GM21737 (cell line): ENCODE data around the gene NOD1.
"Not testable (repeated sequence)": the region's sequence is repeated elsewhere in the genome, so short reads cannot be mapped to it uniquely, and the experiment has no call there.

Source experiments
- ATAC-seq: cut with Tn5 transposase; IDR thresholded peaks from one replicate; pipeline ENCODE4 v1.9.1; 2021; ENCODE audit warnings: mild to moderate bottlenecking, moderate library complexity; ENCODE audit not compliant: unreplicated experiment

NOD1 gene

DNA sequence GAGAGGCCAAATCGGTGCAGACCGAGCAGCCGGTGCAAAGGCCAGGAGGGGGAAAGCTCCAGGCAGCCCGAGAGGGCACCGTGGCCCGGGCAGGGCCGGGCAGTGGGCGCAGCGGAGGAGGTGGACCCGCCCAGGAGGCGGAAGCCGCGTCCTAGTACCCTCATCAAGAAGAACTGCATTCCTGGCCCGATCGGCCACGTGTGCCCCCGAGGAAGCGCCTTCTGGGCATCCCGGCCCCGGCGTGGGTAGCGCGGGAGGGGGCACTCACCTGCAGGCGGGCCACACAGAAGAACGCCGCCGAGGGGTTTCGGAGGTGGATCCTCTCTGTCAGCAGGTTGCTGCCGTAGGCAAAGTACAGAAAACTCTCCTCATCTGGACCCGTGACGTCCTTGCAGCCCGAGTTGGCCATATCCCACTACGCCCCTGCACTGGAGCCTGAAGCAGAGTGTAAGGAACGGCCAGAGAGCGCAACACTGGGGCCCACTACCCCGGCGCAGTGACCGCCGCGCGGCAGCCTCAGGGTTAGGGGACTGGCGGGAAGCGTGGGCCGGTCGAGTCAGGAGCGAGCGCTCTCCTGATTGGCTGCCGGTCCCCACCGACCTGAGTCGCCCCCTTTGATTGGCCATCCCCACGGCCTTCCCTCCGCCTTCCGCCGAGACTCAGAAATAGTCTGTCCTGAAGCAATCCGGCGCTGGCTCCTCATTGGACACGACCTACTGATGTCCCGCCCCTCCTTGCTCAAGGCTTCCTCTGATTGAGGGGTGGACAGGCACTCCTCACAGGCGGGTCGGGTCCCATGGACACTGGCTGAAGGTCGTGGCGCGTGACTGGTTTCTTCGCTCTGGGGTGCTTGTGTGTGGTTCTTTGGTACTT, 26.0 kb upstream of the NOD1 start, which contains the start of gene GGCT:
TSS of gene GGCT (minus strand) at position 529 of the 873 bp plus-strand sequence. CDS start at position 409, 120 bp downstream.
- peak; percentile 98 for ATAC-seq

GRCh38 chr7:30503274-30504212, 25.0 kb upstream of the NOD1 start:
- no peak for ATAC-seq

- ATAC-seq, result no peak
Observed at GRCh38 chr7:30502470-30503251, 24.1 kb upstream of the NOD1 start.

DNA sequence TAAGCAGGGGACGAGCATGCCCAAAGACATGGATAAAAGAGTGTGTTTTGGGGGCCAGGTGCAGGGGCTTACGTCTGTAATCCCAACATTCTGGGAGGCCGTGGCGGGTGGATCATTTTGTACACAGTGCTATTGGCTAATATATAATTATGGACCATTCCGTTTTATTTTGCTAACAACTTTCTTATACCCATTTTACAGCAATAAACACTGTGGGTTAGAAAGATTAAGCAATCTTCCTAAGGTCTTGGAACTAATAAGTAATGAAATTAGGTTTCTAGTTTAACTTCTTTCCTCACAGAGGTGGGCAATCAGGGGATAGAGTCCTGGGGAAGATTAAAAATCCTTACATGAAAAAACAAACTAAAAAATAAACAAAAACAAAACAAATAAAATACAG, 22.7 kb upstream of the NOD1 start:
- ATAC-seq, result no peak

- ATAC-seq, result no peak
Observed at GRCh38 chr7:30493228-30493627, 14.6 kb upstream of the NOD1 start.

DNA sequence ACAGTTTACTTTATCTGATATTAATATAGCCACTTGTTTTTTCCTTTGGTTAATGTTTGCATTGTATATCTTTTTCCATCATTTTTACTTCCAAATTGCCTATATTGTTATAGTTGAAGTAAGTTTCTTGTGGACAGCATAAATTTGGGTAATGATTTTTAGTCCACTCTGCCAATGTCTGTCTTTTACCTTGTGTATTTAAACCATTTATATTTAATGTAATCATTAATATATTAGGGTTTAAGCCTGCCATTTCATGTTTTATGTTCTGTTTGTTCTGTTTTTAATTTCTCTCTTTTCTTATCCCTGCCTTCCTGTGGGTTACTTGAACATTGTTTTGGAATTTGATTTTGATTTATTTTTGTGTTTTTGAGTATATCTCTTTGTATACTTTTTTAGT, 12.8 kb upstream of the NOD1 start:
- no peak for ATAC-seq

DNA sequence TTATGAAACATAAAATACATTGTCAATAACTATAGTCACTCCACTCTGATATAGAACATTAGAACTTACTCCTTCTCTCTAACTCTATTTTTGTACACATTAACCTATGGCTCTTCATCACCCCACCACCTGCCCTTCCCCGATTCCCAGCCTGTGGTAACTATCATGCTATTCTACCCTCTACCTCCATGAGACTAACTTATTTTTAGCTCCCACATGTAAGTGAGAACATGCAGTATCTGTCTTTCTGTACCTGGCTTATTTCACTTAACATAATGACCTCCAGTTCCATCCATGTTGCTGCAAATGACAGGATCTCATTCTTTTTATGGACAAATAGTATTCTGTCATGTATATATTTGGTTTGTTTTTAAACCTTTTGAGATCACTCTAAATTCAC, 8.8 kb upstream of the NOD1 start:
- no peak for ATAC-seq

- no peak for ATAC-seq
Observed at GRCh38 chr7:30485667-30486066, 7.1 kb upstream of the NOD1 start.

DNA sequence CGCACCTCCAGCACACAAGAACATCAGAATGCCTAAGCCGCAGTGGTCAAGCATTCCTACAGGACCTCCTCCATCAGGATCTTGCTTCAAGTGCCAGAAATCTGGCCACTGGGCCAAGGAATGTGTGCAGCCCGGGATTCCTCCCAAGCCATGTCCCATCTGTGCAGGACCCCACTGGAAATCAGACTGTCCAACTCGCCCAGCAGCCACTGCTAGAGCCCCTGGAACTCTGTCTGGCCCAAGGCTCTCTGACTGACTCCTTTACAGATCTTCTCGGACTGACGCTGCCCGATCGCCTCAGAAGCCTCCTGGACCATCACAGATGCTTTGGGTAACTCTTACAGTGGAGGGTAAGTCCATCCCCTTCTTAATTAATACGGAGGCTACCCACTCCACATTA, 2.8 kb upstream of the NOD1 start:
- ATAC-seq, result not testable (repeated sequence)

GRCh38 chr7:30479202-30480120, 877 bp upstream of the NOD1 start:
- no peak for ATAC-seq

- ATAC-seq, result no peak
Observed at GRCh38 chr7:30476459-30477145, 2.0 kb downstream of the NOD1 start.

- ATAC-seq, result no peak
Observed at GRCh38 chr7:30475580-30475979, 3.0 kb downstream of the NOD1 start.

GRCh38 chr7:30474893-30475292, 3.7 kb downstream of the NOD1 start:
- ATAC-seq, result no peak

DNA sequence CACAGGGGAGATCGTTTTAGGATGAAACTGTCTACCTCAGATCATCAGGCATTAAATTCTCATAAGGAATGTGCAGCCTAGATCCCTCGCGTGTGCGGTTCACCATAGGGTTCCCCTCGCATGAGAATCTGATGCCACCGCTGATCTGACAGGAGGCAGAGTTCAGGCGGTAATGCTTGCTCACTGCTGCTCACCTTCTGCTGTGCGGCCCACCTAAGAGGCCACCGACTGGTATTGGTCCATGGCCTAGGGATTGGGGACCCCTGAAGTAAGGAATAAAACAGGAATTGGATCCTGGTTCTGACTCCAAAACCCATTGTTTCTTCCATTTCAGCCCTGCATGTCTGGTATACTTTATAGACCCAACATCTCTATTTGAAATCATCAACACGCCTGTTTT, 4.1 kb downstream of the NOD1 start:
- ATAC-seq, result no peak

DNA sequence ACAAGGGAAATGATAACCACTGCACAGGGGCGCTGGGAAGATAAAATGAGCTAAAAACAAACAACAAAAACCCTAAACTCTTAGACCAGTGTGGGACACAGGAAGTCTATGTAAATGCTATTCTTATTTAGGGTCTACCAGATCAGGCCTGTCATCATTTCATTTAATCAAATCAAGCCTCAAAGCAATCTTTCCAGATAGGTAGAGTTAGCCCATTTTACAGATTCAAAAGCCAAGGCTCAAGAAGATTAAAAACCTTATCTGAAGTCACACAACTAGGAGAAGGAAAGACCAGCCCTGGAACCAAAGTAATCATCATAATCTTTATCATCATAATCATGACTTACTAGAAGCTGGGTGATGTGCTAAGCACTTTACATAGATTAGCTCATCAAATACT, 4.7 kb downstream of the NOD1 start:
- no peak for ATAC-seq

DNA sequence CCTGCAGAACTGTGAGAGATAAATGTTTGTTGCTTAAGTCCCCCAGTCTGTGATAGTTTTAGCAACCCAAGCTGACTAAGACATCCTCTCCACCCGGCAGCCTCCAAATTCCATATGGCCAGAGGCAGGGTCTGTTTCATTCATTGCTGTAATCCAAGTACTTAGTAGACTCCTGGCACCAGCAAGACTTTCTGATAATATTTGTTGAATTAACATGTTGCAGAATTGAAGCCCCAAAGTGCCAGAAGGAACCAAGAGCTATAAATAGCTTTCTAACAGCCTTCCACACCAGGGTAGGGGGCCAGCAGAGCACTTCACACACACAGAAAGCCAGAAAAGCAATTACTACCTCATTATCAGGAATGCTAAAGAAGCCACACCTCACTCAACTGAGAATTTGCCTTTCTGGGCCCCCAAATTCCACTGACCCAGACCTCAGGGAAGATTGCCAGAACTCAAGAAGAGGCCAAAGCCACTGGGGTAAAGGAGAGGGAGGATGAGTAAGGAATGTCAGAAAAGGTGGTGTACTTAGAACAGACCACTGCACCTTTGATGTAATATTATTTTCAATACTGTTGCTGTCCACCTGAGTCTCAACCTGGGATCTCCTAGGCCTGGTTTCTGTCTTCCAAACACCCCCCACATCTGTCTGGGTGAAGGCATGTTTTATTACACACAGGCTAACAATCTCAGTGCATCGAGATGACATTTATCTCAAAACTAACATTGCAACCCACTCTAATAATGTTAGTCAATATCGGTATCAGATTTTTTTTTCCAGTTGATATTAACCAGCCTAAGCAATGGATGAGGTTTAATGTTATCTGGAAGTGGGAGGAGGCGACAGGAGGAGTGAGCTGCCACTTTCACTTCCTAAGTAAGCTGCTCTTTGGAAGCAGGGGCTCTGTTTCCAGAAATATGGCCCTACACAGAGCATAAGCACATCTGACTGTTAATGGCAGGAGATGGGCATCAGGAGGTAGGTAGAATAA, 5.5 kb downstream of the NOD1 start:
- ATAC-seq, result no peak

DNA sequence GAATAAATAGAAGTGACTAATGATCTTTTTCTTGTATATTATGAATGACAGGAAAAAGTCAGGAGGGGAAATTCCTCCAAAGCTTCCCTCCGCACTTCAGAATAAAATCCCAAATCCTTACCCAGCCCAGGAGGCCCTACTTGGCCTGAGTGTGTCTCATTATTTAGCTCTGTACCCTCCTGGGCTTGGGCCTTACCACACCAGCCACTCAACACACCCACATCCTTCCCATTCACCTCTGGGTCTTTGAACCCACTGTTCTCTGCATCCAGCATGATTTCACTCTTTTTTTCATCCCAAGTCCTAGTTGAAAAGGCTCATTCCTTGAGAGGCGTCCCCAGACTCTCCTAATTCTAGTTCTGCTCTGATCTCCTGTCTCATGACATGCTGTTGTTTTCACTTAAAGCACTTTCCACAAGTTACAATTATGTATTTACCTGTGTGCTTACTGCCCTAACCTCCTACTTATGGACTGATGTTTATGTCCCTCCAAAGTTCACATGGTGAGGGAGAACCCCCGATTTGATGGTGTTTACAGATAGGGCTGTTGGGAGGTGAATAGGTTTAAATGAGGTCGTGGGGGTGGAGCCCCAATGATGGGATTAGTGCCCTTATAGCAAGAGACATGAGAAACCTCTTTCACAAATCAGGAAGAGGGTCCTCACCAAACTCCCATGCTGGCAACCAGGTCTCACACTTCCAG, 6.4 kb downstream of the NOD1 start:
- no peak for ATAC-seq
